ENCODE results near the gene NT5DC3.

The NT5DC3 gene

GRCh38 chr12:103742349-103742932 is 98.6 kb downstream of the NT5DC3 start:
- H3K4me3 ChIP-seq (ENCODE audit: low read depth, low read length), result no peak overlapping the region
- TF ChIP-seq, protein P1, sequence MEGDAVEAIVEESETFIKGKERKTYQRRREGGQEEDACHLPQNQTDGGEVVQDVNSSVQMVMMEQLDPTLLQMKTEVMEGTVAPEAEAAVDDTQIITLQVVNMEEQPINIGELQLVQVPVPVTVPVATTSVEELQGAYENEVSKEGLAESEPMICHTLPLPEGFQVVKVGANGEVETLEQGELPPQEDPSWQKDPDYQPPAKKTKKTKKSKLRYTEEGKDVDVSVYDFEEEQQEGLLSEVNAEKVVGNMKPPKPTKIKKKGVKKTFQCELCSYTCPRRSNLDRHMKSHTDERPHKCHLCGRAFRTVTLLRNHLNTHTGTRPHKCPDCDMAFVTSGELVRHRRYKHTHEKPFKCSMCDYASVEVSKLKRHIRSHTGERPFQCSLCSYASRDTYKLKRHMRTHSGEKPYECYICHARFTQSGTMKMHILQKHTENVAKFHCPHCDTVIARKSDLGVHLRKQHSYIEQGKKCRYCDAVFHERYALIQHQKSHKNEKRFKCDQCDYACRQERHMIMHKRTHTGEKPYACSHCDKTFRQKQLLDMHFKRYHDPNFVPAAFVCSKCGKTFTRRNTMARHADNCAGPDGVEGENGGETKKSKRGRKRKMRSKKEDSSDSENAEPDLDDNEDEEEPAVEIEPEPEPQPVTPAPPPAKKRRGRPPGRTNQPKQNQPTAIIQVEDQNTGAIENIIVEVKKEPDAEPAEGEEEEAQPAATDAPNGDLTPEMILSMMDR (IDR thresholded peaks at IDR 0.05; ENCODE audit: borderline replicate concordance, insufficient read depth, low read depth, low read length), result no peak

- no peak overlapping the region for H3K4me3 ChIP-seq (ENCODE audit: low read depth, low read length)
- TF ChIP-seq, protein P1 (IDR thresholded peaks at IDR 0.05; ENCODE audit: borderline replicate concordance, insufficient read depth, low read depth, low read length), result no peak
These were observed 103.2 kb downstream of the NT5DC3 start for GRCh38 chr12:103737881-103738280.

GRCh38 chr12:103736572-103736971 is 104.5 kb downstream of the NT5DC3 start:
- TF ChIP-seq, protein P1 (IDR thresholded peaks at IDR 0.05; ENCODE audit: borderline replicate concordance, insufficient read depth, low read depth, low read length), result no peak

GRCh38 chr12:103735291-103735690 is 105.7 kb downstream of the NT5DC3 start:
- no peak overlapping the region for H3K4me3 ChIP-seq (ENCODE audit: low read depth, low read length)
- TF ChIP-seq, protein P1 (IDR thresholded peaks at IDR 0.05; ENCODE audit: borderline replicate concordance, insufficient read depth, low read depth, low read length), result no peak

More at GRCh38 chr12:103736572-103736971, 104.5 kb downstream of the NT5DC3 start:
- H3K4me3 ChIP-seq (ENCODE audit: low read depth, low read length), result no peak overlapping the region

- TF ChIP-seq, protein P1 (IDR thresholded peaks at IDR 0.05; ENCODE audit: borderline replicate concordance, insufficient read depth, low read depth, low read length), result no peak
- no peak overlapping the region for H3K4me3 ChIP-seq (ENCODE audit: low read depth, low read length)
These were observed 106.2 kb downstream of the NT5DC3 start for GRCh38 chr12:103734863-103735262.

DNA sequence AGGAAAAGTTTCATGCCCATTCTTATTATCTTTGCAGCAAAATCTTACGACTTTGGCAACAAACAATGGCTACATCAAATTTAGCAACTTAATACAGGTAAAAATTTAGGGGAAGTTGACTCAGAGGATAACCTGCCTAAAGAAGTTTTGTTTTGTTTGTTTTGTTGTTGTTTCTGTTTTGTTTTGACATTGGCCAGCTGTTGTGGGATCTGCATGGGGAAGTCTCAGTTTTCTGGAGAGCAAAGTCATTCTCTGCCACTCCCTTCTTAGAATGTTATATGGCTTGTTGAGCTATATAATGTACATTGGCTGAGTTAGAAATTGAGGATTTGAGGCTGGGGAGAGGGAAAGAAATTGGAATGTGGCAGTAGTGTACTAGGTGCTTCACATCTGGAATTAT is 109.5 kb downstream of the NT5DC3 start:
- H3K4me3 ChIP-seq (ENCODE audit: low read depth, low read length), result no peak overlapping the region
- TF ChIP-seq, protein P1 (IDR thresholded peaks at IDR 0.05; ENCODE audit: borderline replicate concordance, insufficient read depth, low read depth, low read length), result no peak

GRCh38 chr12:103729499-103729898 is 111.5 kb downstream of the NT5DC3 start:
- TF ChIP-seq, protein P1 (IDR thresholded peaks at IDR 0.05; ENCODE audit: borderline replicate concordance, insufficient read depth, low read depth, low read length), result no peak
- no peak overlapping the region for H3K4me3 ChIP-seq (ENCODE audit: low read depth, low read length)

All from GM12875 (cell line).